Measurements from ENCODE around the gene EPS8L1.

The EPS8L1 gene

DNA sequence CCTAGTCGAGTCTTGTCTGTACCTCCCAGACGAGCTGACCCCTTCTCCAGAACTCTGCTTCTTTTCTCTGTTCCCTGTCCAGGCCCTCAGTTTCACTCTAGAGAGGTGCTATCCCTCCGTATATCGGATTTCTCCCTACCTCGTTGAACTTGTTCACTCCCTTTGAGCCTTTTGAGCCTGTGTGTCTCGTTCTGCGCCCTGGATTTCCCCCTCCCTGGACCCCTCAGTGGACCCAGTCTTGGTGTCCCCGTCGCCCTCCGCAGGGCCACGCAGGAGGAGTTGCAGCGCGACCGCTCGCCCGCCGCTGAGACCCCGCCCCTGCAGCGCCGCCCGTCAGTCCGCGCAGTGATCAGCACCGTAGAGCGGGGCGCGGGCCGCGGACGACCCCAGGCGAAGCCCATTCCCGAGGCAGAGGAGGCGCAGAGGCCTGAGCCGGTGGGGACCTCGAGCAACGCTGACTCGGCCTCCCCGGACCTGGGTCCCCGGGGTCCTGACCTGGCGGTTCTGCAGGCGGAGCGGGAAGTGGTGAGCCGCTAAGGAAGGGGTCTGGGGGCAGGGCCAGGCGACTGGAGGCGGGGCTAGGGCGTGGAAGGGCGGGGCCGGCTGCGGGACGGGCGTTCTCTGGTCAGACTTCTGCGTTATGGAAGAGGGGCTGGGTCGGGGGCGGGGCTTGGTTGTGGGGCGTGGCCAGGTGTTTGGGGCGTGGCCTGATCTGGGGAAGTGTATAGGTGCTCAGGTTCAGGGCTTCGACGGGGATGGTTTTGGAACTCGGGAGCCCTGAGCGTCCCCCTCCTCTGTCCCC is 5.5 kb downstream of the EPS8L1 start:
- peak; percentile 85 for DNase-seq

- no peak for DNase-seq
These were observed 6.0 kb downstream of the EPS8L1 start for GRCh38 chr19:55081770-55082019.

DNA sequence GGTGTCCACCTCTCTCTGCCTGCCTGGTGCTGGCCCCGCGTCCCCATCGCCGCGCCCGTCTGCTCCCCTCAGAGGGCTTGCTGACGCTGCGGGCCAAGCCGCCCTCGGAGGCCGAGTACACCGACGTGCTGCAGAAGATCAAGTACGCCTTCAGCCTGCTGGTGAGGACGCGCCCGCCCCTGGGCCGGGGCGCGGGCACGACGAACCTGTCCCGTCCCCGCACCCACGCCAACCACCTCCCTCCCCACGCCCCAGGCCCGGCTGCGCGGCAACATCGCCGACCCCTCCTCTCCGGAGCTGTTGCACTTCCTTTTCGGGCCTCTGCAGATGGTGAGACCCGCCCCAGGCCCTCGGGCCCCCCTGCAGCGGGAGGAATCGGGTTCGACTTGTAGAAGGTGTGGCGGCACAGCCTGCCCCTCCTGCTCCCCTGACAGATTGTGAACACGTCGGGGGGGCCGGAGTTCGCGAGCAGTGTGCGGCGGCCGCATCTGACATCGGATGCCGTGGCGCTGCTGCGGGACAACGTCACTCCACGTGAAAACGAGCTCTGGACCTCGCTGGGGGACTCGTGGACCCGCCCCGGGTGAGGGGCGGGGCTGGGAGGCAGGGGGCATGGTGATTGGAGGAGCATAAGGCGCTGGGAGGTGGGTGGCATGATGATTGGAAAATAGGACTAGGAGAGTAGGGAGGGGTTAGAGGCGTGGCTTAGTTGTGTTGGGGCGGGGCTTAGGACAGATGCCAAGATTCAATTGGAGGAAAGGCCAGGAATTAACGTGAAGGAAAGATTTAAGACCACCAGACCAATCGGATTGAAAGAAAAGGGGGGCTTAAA is 6.6 kb downstream of the EPS8L1 start:
- peak; percentile 26 for DNase-seq

- DNase-seq, result no peak
These were observed 7.6 kb downstream of the EPS8L1 start for GRCh38 chr19:55083004-55083850.

GRCh38 chr19:55084416-55084815 is 8.7 kb downstream of the EPS8L1 start:
- DNase-seq, result no peak

- DNase-seq, result no peak
These were observed 10.4 kb downstream of the EPS8L1 start for GRCh38 chr19:55085923-55086715.

DNA sequence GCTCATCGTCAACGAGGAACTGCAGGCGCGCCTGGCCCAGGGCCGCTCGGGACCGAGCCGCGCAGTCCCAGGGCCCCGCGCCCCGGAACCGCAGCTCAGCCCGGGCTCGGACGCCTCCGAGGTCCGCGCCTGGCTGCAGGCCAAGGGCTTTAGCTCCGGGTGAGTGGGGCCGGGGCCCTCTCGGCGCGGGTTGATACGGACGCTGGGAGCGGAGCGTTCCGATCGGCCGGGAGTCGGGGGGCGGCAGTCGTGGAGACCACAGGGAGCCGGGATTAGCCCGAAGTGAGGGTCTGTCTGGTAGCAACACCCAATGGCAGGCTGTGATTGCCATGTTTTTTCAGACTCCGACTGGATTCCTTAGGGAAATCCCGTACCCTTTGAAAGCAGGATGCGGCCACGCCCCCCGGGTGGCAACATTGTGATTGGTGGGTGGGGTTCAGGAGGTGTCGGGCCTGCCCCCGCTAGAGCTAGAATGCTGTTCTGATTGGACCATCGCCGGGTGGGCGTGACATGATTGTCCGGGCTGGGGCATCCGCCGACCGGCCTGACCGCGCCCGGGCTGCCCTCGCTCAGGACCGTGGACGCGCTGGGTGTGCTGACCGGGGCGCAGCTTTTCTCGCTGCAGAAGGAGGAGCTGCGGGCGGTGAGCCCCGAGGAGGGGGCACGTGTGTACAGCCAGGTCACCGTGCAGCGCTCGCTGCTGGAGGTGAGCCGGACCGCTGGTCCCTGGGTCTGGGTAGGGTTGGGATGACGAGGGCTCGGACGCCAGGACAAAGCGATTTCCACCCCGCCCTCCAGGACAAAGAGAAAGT is 11.3 kb downstream of the EPS8L1 start:
- peak; percentile 57 for DNase-seq

DNA sequence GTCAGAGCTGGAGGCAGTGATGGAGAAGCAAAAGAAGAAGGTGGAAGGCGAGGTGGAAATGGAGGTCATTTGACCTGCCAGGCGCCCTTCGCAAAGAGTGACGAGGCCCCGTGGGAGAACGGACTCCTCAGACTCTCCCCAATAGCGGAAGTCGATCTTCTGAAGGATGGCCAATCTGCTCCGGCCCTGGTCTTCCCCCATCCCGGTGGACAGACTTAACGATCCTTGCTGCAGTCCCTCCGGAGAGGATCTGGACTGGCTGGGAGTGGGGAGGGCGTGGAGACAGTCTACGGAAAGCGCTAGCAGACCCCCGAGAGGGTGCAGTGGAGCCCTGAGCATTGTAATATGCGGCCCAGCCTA is 11.9 kb downstream of the EPS8L1 start:
- DNase-seq, result no peak

GRCh38 chr19:55088021-55088451 is 12.4 kb downstream of the EPS8L1 start:
- DNase-seq, result no peak

DNA sequence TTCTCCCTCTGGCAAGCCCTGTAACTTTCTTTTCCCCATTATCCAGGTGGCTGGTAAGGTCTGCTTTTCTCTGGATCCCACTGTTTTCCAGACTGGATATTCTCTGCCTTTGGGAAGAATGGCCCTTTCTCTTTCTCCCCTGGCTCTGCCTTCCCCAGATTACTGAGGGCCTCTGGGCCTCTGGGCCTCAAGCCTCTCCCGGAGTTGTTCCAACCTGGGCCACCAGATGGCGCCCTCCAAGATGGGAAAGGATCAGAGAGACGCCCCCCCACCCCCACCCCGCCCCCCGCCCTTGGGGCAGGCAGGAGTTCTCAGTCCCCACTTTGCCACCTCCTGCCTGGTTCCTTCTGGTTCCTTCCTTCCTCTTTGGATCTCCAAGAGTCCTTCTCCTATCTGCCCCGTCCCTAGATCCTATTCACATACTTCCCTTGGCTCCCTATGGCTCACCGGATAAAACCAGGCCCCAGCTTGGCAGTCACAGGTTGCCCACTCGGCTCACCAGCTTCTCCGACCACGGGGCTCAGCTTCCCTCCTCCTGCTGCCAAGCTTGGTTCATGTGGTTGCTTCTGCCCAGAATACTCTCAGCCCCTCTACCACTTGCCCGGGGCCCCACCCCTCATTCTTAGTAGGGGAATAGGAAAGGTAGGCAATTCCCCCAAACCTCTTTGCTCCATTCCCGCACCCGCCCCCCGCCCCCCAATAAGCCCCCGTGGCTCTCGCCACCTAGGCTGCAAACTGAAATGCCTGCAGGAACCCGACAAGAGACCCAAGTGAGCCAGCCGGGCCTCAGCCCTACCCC is 13.1 kb downstream of the EPS8L1 start:
- peak; percentile 83 for DNase-seq

DNA sequence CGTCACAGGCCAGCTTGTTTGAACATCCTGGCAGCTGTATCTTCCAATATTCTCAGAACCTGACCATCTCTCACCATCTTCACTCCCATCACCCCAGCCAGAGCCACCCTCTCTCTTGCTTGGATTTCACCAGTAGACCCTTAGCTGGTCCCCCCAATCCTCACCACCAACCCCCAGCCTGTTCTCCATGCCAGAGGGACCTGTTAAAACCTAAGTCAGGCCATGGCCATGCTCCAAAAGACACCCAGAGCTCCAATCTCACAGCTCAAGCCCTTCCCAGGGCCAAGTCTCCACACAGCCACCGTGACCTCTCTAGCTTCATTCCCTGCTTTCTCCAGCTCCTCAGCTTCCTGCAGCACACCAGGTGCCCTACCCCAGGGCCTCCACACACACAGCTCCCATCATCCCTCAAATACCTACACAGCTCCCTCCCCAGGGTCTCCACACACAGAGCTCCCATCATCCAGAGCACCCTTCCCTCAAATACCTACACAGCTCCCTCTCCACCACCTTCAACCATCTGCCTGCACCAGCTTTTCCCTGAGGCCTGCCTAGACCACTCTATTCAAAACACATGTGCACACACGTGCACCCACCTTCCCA is 13.8 kb downstream of the EPS8L1 start:
- no peak for DNase-seq

GRCh38 chr19:55090564-55090963 is 14.9 kb downstream of the EPS8L1 start:
- DNase-seq, result no peak

DNA sequence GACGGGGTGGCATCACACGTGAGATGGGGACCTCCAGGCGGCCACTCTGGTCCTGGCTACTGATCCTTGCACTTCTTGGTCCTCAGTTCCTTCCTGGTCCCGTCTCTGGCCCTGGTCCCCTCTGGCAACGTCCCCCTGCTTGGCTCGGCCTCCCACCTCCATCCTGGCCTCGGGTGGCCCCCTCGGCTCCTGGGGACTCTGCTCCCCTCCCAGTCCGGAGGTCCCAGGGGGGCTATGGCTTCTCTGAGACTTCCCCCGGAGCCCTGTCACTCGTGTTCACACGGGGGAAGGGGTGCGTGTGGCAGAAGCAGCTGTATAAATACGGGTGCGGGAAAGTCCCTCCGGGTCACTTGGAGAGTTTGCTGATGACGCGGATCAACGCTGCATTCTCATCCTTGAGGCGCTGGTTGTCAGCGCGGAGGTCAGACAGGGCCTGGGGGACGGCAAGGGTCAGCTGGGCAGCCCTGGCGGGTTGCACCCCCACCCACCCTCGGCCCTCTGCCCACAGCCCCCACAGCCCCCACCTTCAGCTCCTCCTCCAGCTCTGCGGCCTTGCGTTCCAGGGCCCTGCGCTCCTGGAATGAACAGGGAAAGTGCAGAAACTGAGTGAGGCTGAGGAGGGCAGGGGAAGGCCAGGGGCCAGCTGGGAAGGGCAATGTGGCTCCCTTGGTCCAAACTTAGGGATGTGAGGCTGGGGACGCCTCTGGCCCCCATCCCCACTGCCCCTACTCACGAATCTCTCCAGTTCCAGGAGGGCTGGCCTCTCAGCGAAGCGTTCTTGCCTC is 15.6 kb downstream of the EPS8L1 start:
- DNase-seq, result no peak

GRCh38 chr19:55091955-55092354 is 16.3 kb downstream of the EPS8L1 start:
- no peak for DNase-seq

GRCh38 chr19:55092423-55093318 is 17.0 kb downstream of the EPS8L1 start:
- DNase-seq, result no peak

- no peak for DNase-seq
These were observed 19.0 kb downstream of the EPS8L1 start for GRCh38 chr19:55094456-55095259.

DNA sequence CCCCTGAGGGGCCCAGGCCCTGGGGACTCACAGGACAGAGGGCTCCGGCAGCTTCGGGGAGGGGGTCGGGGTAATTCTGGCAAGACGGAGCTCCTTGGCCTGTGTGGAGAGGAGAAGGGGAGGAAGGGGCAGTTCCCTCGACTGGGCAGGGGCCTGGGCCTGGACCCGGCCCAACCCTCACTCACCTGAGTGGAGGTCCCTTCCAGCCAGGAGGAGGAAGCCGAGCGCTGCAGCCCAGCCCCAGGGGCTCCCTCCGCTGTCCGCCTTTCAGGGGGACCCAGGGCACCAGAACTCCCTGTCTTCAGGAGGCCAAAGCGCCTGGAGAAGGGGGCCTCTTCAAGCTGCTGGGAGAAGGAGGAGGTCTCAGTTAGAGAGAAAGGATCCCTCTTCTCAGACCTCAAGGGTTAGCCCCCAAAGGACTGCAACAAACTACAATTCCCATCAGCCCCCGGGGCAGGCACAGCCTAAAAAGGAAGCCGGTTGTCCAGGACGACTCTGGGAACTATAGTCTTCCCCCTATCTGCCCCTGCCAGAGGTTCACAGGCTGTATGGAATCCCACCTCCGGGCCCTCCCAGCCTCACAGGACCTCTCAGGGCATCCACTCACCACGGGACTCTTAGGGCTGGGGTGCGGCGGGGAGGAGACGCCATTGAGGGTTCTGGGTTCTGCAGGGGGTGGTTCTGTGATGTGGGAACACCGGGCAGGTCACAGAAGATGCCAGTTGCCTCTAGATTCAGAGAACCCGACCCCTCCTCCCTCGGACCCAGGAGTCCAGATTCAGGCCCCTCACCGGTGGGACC is 19.8 kb downstream of the EPS8L1 start:
- no peak for DNase-seq
